COLO668 (cell line): ENCODE results near the gene C6orf47.

Source experiments
- DNase-seq: peaks from one replicate; lab custom pipeline; 2025; ENCODE audit not compliant: unreplicated experiment; lab: John Stamatoyannopoulos, UW

Gene C6orf47

DNA sequence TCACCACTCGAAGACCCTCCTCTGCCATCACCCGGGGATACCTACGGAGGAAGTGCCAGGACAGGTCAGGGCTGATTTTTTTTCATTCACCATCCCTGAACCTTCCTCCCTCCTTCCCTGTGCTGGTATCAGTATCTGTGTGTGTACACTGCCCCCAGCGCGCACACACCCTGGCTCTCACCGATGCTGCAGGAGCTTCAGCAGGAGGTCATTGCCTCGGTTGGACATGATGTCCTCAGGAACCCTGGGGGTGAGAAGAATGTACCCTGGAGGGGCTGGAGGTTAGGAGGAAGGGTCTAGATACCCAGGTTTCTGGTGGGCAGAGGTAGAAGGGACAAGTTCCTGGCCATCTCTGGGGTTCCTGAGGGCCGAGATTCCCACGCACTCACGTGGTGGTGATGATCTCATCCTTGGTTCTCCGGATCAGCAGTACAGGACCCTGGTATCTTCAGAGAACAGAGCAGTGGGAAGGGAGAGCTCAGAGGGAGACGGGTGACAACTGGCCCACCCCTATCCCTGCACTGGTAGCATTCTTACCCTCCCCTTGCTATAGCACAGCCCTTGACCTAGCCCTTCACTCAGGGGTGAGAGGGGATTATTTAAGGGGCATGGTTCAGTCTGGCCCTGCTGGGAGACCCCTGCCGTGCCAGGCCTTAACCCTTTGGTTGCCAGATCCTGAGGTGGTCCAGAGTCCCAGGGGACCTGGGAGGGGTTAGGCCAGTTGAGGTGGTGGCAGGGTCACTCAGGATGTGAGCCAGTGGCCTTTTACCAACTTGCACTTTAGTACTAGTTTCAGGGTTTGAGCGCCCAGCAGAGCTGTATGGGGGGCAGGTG lies 27.5 kb upstream of the C6orf47 start:
- DNase-seq: no peak

DNA sequence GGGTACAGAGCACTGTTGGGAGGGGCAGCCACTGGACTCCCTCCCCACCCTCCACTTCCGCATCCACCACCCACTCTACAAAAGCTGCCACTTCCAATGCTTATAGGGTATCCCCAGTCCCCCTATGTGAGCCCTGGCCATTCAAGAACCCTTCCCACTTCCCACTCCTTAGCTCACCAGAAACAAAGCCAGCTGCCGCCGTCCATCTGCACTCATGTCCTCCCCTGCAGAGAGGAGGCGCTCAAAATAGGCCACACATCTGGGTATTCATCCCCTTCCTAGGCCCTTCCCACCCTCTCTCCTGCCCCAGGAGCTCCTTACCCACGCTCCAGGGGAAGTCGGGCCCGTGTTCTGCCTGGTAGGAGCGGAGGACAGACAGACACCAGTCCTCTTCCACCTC lies 26.7 kb upstream of the C6orf47 start:
- no peak for DNase-seq

DNA sequence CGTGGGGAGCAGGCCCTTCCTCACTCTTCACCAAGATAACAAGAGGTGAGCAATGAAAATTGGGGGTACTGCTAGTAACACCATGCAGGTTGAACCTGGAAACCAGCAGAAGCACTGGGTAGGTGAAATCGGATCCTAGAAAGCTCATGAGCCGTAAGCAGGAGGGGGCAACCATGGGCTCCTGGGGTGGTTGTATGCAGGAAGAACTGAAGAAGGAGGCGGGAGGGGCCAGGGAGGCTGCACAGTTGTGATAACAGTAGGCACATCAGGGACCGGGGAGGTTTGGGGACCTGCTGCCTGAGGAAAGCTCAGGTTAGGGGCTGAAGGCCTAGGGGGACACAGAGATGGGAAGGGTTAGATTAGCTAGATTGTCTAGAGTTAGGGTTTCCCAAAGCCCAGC lies 25.9 kb upstream of the C6orf47 start:
- DNase-seq: no peak

- no peak for DNase-seq
Observed at GRCh38 chr6:31683591-31683990, 23.0 kb upstream of the C6orf47 start.

DNA sequence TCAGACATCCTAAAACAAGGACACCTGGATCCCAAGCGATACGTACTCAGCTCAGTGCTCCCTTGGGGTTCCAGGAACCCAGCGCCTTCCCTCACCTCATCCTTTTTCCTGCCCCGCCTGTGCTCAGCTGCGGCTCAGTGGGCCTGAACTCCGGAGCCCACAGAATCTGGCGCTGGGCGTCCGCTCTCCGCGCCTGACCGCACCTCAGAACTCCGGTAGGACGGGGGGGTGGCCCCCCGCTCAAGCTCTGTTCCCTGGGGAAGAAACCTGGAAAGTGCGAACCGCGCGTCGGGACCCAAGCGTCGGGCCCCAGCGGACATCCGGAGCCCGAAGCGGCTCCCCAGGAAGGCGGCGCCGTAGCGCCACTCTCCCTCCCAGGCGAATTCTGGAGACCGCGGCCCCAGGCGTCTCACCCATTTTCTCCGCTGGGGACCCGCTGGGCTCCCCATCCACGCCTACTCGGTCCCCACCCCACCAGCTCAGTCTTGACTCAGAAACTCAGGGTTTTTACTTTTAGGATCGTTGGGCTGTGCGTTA lies 20.6 kb upstream of the C6orf47 start:
- peak; percentile 54 for DNase-seq

- DNase-seq: peak; percentile 75
Observed at GRCh38 chr6:31680226-31681134, 19.9 kb upstream of the C6orf47 start, which contains the start of gene LY6G5C. TSS of gene LY6G5C (minus strand) at chr6:31681067. CDS start at chr6:31680373, 694 bp downstream.

- DNase-seq: no peak
Observed at GRCh38 chr6:31677955-31678354, 17.4 kb upstream of the C6orf47 start.

DNA sequence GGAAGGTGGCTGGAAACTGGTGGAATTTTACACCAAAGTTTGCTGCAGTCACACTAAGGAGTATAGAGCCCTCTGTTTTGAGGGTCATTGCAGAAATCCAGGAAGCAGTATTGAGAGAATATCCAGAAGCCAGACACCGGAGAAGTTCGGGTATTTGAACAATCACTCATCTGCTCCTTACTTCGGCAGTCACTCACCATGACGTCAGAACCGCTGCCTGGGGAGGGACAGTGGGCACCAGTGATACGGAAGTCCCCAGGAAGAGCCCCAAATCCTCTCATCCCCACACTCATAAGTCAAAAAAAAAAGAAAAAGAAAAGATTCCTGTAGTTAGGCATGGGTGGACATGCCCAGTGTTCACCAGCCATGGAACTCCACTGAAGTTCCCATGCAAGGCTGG lies 16.3 kb upstream of the C6orf47 start:
- no peak for DNase-seq

DNA sequence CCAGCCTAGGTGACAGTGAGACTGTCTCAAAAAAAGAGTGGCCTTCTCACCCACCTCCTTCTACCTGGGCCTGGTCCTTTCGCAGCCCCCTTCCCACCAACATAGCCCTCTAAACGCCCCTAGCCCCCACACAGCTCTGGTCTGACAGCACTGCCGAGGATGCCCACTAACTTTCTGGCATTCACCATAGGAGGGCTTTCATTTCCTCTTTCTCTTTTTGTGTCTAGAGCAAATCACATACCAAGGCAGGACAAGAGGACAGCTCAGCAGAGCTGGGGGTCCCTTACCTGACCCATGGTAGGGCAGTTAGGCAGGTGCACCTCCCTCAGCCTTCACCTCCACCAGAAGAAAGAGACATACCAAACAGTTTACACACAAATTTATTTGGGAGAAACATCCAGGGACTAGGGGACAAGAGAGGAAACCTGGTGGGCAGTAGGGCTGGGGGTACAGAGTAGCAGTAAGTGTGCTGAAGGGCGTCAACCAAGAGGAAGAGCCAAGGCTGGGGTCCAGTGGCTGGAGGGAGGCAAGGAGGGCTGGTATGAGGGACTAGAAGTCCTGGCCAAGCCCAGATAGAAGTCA lies 15.8 kb upstream of the C6orf47 start:
- DNase-seq: no peak

DNA sequence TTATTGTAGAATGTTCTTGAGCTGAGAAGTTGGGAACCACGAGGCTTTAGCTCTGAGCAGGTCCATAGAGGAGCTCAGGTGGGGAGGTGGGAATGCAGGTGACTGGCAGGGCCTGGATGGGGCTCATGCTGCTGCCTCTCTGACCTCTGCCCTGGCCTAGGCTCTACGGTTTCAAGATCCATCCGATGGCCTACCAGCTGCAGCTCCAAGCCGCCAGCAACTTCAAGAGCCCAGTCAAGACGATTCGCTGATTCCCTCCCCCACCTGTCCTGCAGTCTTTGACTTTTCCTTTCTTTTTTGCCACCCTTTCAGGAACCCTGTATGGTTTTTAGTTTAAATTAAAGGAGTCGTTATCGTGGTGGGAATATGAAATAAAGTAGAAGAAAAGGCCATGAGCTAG lies 9.1 kb upstream of the C6orf47 start, which contains the start of gene LY6G5B:
TSS of gene LY6G5B (plus strand) at position 301 of the 400 bp plus-strand sequence. CDS start 975 bp downstream, outside the sequence.
- DNase-seq: no peak

DNA sequence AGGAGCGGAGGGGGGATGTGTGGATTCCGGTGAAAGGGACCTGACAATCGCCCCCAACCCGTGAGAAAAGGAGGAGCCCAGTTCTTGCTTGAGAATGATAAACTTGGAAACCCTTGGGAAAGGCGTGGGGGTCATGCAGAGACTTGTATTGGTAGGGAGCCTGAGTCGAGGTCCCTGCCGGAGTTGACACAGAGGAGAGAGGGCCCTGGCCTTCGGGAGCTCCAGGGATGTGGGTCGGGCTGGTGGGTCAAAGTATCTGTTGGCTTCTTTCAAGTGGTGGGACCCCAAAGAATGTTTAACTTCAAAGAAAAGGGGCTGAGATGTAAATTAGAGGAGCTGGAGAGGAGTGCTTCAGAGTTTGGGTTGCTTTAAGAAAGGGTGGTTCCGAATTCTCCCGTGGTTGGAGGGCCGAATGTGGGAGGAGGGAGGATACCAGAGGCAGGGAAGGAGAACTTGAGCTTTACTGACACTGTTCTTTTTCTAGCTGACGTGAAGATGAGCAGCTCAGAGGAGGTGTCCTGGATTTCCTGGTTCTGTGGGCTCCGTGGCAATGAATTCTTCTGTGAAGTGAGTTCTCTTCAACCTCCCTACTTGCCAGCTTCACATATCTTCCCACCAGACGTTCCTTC lies 5.9 kb upstream of the C6orf47 start:
- DNase-seq: no peak

DNA sequence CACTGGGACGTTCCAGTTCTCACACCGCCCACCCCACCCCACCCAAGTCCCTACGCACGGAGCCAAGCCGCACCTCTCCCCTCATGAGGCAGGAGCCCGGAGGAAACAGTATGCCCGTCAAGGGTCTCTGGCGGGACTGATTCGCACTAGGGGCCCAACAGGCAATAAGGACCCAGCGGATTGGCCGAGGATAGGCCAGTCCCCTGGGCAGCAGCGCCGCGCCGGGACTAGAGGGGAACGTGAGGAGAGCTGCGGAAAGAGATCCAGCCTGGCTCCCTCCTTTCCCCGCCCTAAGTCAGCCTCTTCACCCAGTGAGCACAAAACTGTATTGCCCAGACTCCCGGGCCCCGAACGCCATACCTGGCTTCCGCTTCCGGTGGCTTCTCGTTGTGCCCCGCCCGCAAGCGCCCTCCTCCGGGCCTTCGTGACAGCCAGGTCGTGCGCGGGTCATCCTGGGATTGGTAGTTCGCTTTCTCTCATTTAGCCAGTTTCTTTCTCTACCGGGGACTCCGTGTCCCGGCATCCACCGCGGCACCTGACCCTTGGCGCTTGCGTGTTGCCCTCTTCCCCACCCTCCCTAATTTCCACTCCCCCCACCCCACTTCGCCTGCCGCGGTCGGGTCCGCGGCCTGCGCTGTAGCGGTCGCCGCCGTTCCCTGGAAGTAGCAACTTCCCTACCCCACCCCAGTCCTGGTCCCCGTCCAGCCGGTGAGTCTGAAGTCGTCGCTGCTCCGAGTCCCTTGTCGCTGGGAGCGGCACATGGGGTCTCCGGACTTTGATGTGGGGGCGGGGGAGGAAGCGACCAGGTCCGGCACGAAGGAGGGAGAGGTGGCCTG lies 5.1 kb upstream of the C6orf47 start, which contains the start of gene CSNK2B:
TSS of gene CSNK2B (plus strand) at position 580 of the 836 bp plus-strand sequence. CDS start 752 bp downstream, outside the sequence.
- DNase-seq: peak; percentile 94

- peak; percentile 83 for DNase-seq
Observed at GRCh38 chr6:31664790-31665500, 4.4 kb upstream of the C6orf47 start, which contains the start of gene GPANK1. TSS of gene GPANK1 (minus strand) at chr6:31664997. CDS start at chr6:31664478, 519 bp downstream.

GRCh38 chr6:31663961-31664789 lies 3.6 kb upstream of the C6orf47 start:
- no peak for DNase-seq

DNA sequence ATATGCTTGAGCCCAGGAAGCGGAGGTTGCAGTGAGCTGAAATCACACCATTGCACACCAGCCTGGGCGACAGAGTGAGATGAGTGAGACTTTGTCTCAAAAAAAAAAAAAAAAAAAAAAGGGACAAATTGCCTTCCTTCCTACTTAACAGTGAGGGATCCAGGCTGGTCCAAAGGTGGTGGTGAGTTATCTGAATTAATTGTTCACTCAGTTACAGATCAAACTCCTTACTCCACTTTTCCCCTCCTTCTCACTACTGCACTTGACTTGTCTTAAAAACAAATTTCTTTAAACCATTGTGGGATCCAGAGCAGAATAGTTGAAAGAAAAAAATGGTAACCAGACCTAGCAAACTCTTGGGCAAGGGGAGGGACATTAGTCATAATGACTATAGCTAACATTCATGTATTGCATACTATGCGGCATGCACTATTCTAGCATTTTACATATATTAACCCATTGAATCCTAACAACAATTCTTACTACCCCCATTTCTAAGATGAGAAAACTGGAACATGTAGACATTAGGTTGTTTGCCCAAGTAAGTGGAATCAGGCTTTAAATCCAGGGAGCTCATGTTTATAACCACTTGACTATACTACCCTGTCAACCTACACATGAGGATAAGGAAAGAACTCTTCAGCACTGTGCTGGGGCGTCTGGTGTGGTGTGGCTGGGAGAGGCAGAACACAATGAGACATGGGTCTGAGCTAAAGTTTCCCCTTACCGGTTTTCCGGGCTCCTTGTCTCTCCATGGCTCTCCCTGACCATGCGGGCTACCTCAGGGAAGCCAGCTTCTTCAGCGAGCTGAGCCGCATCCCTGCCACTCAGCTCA lies 2.8 kb upstream of the C6orf47 start:
- DNase-seq: no peak

DNA sequence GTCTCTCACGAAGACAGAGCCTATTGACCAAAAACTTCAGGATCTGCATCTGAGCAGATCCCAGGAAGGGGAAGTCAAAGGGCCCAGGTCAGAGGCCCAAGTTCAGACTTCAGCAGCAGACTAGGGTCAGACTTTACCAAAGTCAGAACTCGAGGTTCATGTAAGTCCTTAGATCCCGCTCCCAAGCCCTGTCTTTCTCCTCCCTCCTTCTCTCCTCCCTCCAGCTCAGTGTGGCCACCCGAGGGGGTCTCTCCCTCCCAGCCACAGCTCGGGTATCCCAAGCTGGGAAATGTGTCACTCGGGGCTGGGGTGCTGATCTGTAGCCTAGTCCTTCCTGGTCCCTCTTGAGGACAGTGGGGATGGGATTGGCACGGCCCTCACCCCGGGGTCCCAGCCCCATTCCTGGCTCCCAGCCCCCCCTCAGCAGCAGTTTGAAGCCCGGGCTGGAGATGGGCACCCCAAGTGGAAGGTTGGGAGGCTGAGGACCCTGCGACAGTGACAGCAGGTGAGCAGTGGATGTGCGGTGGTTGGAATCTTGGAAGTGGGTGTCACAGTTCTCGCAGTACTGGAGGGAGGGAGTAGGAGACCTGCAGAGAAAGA lies 1.6 kb upstream of the C6orf47 start:
- DNase-seq: no peak
